Heart left ventricle (tissue), 16 donors: Measurements from ENCODE around the gene GYS1. TPM values are rescaled to one million over a fixed set of nuclear protein-coding genes. Genes with fewer than 3 reads are reported as not detected.

ENCODE experiments used
- ATAC-seq, 4 donors: fragments of 200-7000 bp; cut with Tn5 transposase; one replicate each; pipeline ENCODE4 v1.9.1; 2020 to 2022; ENCODE audit warnings: moderate library complexity in 4 of 4, mild to moderate bottlenecking in 3 of 4, moderate number of reproducible peaks in 1 of 4
- DNase-seq, 5 donors: peaks; one replicate each; pipeline ENCODE4 v3.0.0-alpha.2; 2020
- H3K27ac ChIP-seq, 12 donors: fragments of 200-600 bp; sonication (generic) in 4 of 12; one replicate each; pipeline versions ENCODE4 v1.5.0 to v1.8.0; 2016 to 2022; ENCODE audit warnings: mild to moderate bottlenecking in 2 of 12
- H3K27me3 ChIP-seq, 9 donors: fragments of 200-600 bp; sonication (generic) in 2 of 9; one replicate each; pipeline versions ENCODE4 v1.5.1 to v1.8.0; 2016 to 2022; ENCODE audit warnings: mild to moderate bottlenecking in 3 of 9
- H3K36me3 ChIP-seq, 9 donors: fragments of 200-600 bp; sonication (generic) in 2 of 9; one replicate each; pipeline versions ENCODE4 v1.5.0 to v1.8.0; 2018 to 2022; ENCODE audit warnings: mild to moderate bottlenecking in 2 of 9
- H3K4me1 ChIP-seq, 12 donors: fragments of 200-600 bp; sonication (generic) in 4 of 12; one replicate each; pipeline versions ENCODE4 v1.5.0 to v1.8.0; 2016 to 2022; ENCODE audit warnings: mild to moderate bottlenecking in 3 of 12
- H3K4me3 ChIP-seq, 12 donors: fragments of 200-600 bp; sonication (generic) in 4 of 12; one replicate each; pipeline versions ENCODE4 v1.5.0 to v1.8.0; 2017 to 2022; ENCODE audit warnings: mild to moderate bottlenecking in 9 of 12, moderate library complexity in 4 of 12
- H3K9me3 ChIP-seq, 12 donors: fragments of 200-600 bp; sonication (generic) in 4 of 12; one replicate each; pipeline versions ENCODE4 v1.5.0 to v1.8.0; 2016 to 2022; ENCODE audit warnings: mild to moderate bottlenecking in 1 of 12
- POLR2A ChIP-seq, 2 donors: fragments of 450-650 bp; IDR thresholded peaks; one replicate each; pipeline ENCODE4 v1.6.1; 2017; ENCODE audit warnings: antibody characterized with exemption in 2 of 2, mild to moderate bottlenecking in 2 of 2, moderate library complexity in 2 of 2
- WGBS, 4 donors: extraction: QIAGEN DNeasy Blood & Tissue Kit in 2 of 4; methylation state at CpG; one replicate each; pipeline versions ENCODE4 v1.1.5 to v1.1.7; 2013 to 2018; 5-methylcytosine and 5-hydroxymethylcytosine counted together
- intact Hi-C, 10 donors: fragments of 100-400 bp; cut with DNase I; formaldehyde crosslinking; loops; one replicate each; pipeline versions ENCODE4 v1.11.1 to v1.14.2; 2022
- polyA plus RNA-seq, 2 donors: library from polyadenylated mRNA; stranded (reverse); fragments of 200-250 nt; gene quantifications; one replicate each; pipeline ENCODE4 v1.2.3, GENCODE V29; 2013
- total RNA-seq, 9 donors: library from RNA; depleted of rRNA in 2 of 9; stranded (reverse); fragments of >200 nt in 2 of 9; fragmentation: NEBNext Ultra II Directional in 3 of 9; extraction: Animal tissue kit (Norgen Biotek cat#: 25700) in 3 of 9; gene quantifications; one replicate each; pipeline versions ENCODE4 v1.1.0 to v1.2.4, GENCODE V29; 2016 to 2023
- TF ChIP-seq, protein P1 (sequence below), 12 donors: fragments of 200-600 bp; sonication (generic) in 4 of 12; IDR thresholded peaks; one replicate each; pipeline versions ENCODE4 v1.5.0 to v1.8.0; 2018 to 2022; ENCODE audit warnings: antibody characterized with exemption in 12 of 12, mild to moderate bottlenecking in 5 of 12
- donor health status: ischemic (EF 13 %, LVEDD 7.1; RV severe dilation, severe dysfunction).
- donor health status: healthy with polysubstance abuse.
- donor health status: DM: no; HTN: yes; CAD: no.
- donor health status: DM: no; HTN: no; CAD: no.
- donor health status: ischemic (EF 25% LVEDD 6.9; RV normal size, moderate dysfunction).
- donor health status: ischemic (EF 25% LVEDD 5.7; RV mildly dilated, moderate dysfunction).
- donor health status: healthy.
- donor health status: DM: yes; HTN: yes; CAD: no.
- donor health status: ischemic (EF 35%, LVEDD 5.7; RV mildly dilated, moderate dysfunction).
- donor health status: nonischemic (EF 11% LVEDD 7.7; RV severe dilation, severe dysfunction).
- donor health status: DM: yes; HTN: yes; CAD: no.
- donor health status: PGD.
- donor health status: ischemic (EF 29% LVEDD 5.4; RV normal size, mild dysfunction).
- donor health status: nonischemic (EF 23%, LVEDD 6.1; RV moderate dilation, normal function).

GYS1 gene
- total and polyA plus RNA-seq, 11 donors: 114 to 264 (median 170) TPM

GRCh38 chr19:49014870-49015255 is 21.8 kb upstream of the GYS1 start:
- no peak overlapping the region for H3K4me3 ChIP-seq
- WGBS, 4 donors: 88 to 97% (median 95%) methylated on average over 15 to 18 of the region's 18 CpGs
- no peaks in the 10 kb centered on the region for H3K9me3 ChIP-seq
- intact Hi-C loops: no loop called here
- ATAC-seq: no peak
- H3K36me3 ChIP-seq: peaks cover 0 to 61% (median 35%) of the 10 kb centered on the region in 9 donors
- H3K4me1 ChIP-seq: peaks cover 0 to 29% (median 16%) of the 10 kb centered on the region in 12 donors
- DNase-seq: no peak
- peaks cover 0 to 19% (median 0%) of the 10 kb centered on the region in 9 donors for H3K27me3 ChIP-seq
- no peak for TF ChIP-seq POLR2A (IDR thresholded peaks at IDR 0.05)
- TF ChIP-seq, protein P1, sequence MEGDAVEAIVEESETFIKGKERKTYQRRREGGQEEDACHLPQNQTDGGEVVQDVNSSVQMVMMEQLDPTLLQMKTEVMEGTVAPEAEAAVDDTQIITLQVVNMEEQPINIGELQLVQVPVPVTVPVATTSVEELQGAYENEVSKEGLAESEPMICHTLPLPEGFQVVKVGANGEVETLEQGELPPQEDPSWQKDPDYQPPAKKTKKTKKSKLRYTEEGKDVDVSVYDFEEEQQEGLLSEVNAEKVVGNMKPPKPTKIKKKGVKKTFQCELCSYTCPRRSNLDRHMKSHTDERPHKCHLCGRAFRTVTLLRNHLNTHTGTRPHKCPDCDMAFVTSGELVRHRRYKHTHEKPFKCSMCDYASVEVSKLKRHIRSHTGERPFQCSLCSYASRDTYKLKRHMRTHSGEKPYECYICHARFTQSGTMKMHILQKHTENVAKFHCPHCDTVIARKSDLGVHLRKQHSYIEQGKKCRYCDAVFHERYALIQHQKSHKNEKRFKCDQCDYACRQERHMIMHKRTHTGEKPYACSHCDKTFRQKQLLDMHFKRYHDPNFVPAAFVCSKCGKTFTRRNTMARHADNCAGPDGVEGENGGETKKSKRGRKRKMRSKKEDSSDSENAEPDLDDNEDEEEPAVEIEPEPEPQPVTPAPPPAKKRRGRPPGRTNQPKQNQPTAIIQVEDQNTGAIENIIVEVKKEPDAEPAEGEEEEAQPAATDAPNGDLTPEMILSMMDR (IDR thresholded peaks at IDR 0.05): no peak
- H3K27ac ChIP-seq: no peak overlapping the region

GRCh38 chr19:49014123-49014869 is 21.2 kb upstream of the GYS1 start:
- H3K27me3 ChIP-seq: peaks cover 0 to 17% (median 0%) of the 10 kb centered on the region in 9 donors
- no peak overlapping the region for H3K4me3 ChIP-seq
- H3K9me3 ChIP-seq: no peaks in the 10 kb centered on the region
- 88 to 93% (median 91%) methylated on average over 32 of the region's 32 CpGs for WGBS, 4 donors
- peaks cover 0 to 67% (median 40%) of the 10 kb centered on the region in 9 donors for H3K36me3 ChIP-seq
- TF ChIP-seq, protein P1 (IDR thresholded peaks at IDR 0.05): no peak
- no peak for TF ChIP-seq POLR2A (IDR thresholded peaks at IDR 0.05)
- intact Hi-C loops: no loop called here
- no peak for DNase-seq
- no peak overlapping the region for H3K27ac ChIP-seq
- ATAC-seq: no peak
- H3K4me1 ChIP-seq: peaks cover 0 to 24% (median 14%) of the 10 kb centered on the region in 12 donors

GRCh38 chr19:49011194-49011593 is 18.1 kb upstream of the GYS1 start:
- no peak overlapping the region for H3K27ac ChIP-seq
- intact Hi-C loops: no loop called here
- DNase-seq: no peak
- TF ChIP-seq POLR2A (IDR thresholded peaks at IDR 0.05): no peak
- TF ChIP-seq, protein P1 (IDR thresholded peaks at IDR 0.05): no peak
- H3K9me3 ChIP-seq: no peaks in the 10 kb centered on the region
- no peak overlapping the region for H3K4me3 ChIP-seq
- no peaks in the 10 kb centered on the region for H3K27me3 ChIP-seq
- 80 to 96% (median 89%) methylated on average over 13 to 17 of the region's 17 CpGs for WGBS, 4 donors
- no peaks in the 10 kb centered on the region for H3K4me1 ChIP-seq
- peaks cover 0 to 84% (median 65%) of the 10 kb centered on the region in 9 donors for H3K36me3 ChIP-seq
- ATAC-seq: no peak

GRCh38 chr19:49010453-49010852 is 17.3 kb upstream of the GYS1 start:
- TF ChIP-seq, protein P1 (IDR thresholded peaks at IDR 0.05): no peak
- TF ChIP-seq POLR2A (IDR thresholded peaks at IDR 0.05): no peak
- no peaks in the 10 kb centered on the region for H3K27me3 ChIP-seq
- 90 to 95% (median 92%) methylated on average over 15 to 18 of the region's 18 CpGs for WGBS, 4 donors
- intact Hi-C loops: no loop called here
- no peak overlapping the region for H3K4me3 ChIP-seq
- no peak overlapping the region for H3K27ac ChIP-seq
- peaks cover 0 to 88% (median 70%) of the 10 kb centered on the region in 9 donors for H3K36me3 ChIP-seq
- ATAC-seq (no peak), DNase-seq (no peak)
- no peaks in the 10 kb centered on the region for H3K4me1 ChIP-seq
- no peaks in the 10 kb centered on the region for H3K9me3 ChIP-seq
